Stimulated activated CD8-positive, alpha-beta memory T cell treated with anti-CD3 and anti-CD28 coated beads, Interleukin-7, amount 100 ng/mL, for 24 hours (primary cell): Measurements from ENCODE around the gene PFN1.

ENCODE experiments used
- DNase-seq: peaks from one replicate; pipeline ENCODE4 v3.0.0-alpha.2; 2020; ENCODE audit warnings: low read depth

Gene PFN1

GRCh38 chr17:4948166-4948930 is at the start of gene PFN1:
Gene PFN1 (minus strand): TSS chr17:4948530. CDS start chr17:4948394, 136 bp downstream.
- peak; percentile 81 for DNase-seq

- peak; percentile 72 for DNase-seq
Measured at GRCh38 chr17:4997302-4998026, 49.1 kb upstream of the PFN1 start, which contains the start of the genes INCA1 and KIF1C. Gene INCA1 (minus strand): TSS chr17:4997522. CDS start chr17:4994437, 3,085 bp downstream. Gene KIF1C (plus strand): TSS chr17:4997950. CDS start chr17:5000247, 2,297 bp downstream.

- no peak for DNase-seq
Measured at GRCh38 chr17:4994081-4994595, 45.8 kb upstream of the PFN1 start.

GRCh38 chr17:4987767-4988567 is 39.6 kb upstream of the PFN1 start:
- no peak for DNase-seq

GRCh38 chr17:4986951-4987766 is 38.8 kb upstream of the PFN1 start, which contains the start of gene CAMTA2:
Gene CAMTA2 (minus strand): TSS chr17:4987675. CDS start chr17:4986222, 1,453 bp downstream.
- DNase-seq, result peak; percentile 85

- no peak for DNase-seq
Measured at GRCh38 chr17:4986403-4986802, 38.1 kb upstream of the PFN1 start.

- DNase-seq, result no peak
Measured at GRCh38 chr17:4982305-4982704, 34.0 kb upstream of the PFN1 start.

- DNase-seq, result no peak
Measured at GRCh38 chr17:4980644-4981216, 32.4 kb upstream of the PFN1 start.

GRCh38 chr17:4978726-4979125 is 30.4 kb upstream of the PFN1 start:
- no peak for DNase-seq

- DNase-seq, result no peak
Measured at GRCh38 chr17:4974115-4974670, 25.9 kb upstream of the PFN1 start.

- no peak for DNase-seq
Measured at GRCh38 chr17:4973256-4974114, 25.2 kb upstream of the PFN1 start.

GRCh38 chr17:4972752-4973151 is 24.4 kb upstream of the PFN1 start:
- no peak for DNase-seq

GRCh38 chr17:4972322-4972721 is 24.0 kb upstream of the PFN1 start:
- DNase-seq, result no peak

- DNase-seq, result no peak
Measured at GRCh38 chr17:4971826-4972225, 23.5 kb upstream of the PFN1 start.

GRCh38 chr17:4970273-4970672 is 21.9 kb upstream of the PFN1 start:
- no peak for DNase-seq

GRCh38 chr17:4969551-4970173 is 21.3 kb upstream of the PFN1 start:
- no peak for DNase-seq

- no peak for DNase-seq
Measured at GRCh38 chr17:4969047-4969550, 20.8 kb upstream of the PFN1 start.

- no peak for DNase-seq
Measured at GRCh38 chr17:4968486-4969046, 20.2 kb upstream of the PFN1 start.
